ENCODE data around the gene MOSMO. TPM values are rescaled to one million over a fixed set of nuclear protein-coding genes. Genes with fewer than 3 reads are reported as not detected.
"Not testable (repeated sequence)": the region's sequence is repeated elsewhere in the genome, so short reads cannot be mapped to it uniquely, and the experiment has no call there.

The MOSMO gene
- total and polyA plus RNA-seq, 5 donors: 10.4 to 14.8 (median 12.0) TPM

DNA sequence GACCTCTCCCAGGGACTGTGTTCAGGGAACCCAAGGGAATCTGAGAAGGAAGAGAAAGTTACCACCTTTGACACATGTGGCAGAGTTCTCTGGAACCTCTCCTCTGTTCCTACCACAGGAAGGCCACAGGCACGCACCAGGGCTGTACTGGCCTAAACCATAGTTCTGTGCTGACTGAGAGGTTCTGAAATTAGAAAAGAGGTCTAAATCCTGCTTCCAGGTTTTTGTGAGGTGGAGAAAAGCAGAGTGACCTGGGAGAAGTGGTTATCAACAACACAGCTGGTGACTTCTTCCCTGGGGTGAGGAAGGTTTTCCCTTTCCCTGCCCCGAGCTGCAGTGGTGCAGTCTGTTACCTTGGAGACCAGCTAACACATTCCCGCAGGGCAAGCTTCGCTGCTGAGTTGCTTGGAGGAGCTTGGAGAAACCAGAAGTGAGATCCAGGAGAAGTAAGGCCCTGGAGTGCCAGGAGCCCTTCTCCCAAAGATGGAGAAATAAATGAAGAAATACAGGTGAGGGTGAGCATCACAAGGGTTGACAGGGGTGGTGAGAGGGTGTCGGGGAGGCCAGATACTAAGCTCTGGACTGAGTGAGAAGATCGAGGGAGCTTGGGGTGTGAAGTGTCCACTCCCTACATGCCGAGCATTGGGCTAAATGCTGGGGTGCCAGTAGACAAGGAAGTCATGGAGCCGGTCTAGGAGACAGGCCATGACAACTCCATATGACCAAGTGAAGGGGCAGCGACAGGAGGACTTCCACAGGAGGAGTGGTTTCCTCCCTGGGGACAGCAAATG lies 84.4 kb downstream of the MOSMO start, which contains the start of gene VWA3A:
Gene VWA3A (plus strand): TSS at position 399 of the 791 bp plus-strand sequence. CDS start 97 bp downstream, at position 496.
- ATAC-seq: peak; percentile 55 to 78
- intact Hi-C loops (cut with DNase I): no loop called here
- no peaks in the 10 kb centered on the region for H3K27me3 ChIP-seq (ENCODE audit: control insufficient read depth, insufficient read depth)
- 34% methylated on average over 9 of the region's 9 CpGs for WGBS
- peak in 1 of 3 donors; percentile 52 for DNase-seq
- H3K27ac ChIP-seq (ENCODE audit: low read length): no peak within 1 kb of the TSS
- H3K9me3 ChIP-seq (ENCODE audit: control insufficient read depth, low read length): no peaks in the 10 kb centered on the region
- no peak within 1 kb of the TSS for H3K4me3 ChIP-seq (ENCODE audit: low read length)
- no peaks in the 10 kb centered on the region for H3K4me1 ChIP-seq (ENCODE audit: control insufficient read depth, insufficient read depth, low read length)

DNA sequence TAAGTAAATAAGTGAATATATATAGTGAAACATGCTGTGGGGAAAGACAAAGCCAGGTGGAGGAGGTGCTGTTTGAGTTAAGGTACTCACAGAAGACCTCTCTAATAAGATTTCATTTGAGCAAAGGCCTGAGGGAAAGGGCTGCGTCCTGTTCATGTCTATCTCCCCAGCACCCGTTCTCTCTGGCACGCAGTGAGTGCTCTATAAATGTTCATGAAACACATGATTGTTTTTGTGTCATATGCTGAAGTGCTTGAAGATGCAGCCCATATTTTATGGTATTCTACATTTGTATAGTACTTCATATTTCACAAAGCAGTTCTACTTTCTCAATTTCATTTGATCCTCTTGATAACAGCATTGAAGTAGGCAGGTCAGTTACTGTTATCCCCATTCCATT lies 85.4 kb downstream of the MOSMO start:
- 68% methylated on average over 3 of the region's 3 CpGs for WGBS
- intact Hi-C loops (cut with DNase I): no loop called here
- H3K27me3 ChIP-seq (ENCODE audit: control insufficient read depth, insufficient read depth): no peaks in the 10 kb centered on the region
- no peaks in the 10 kb centered on the region for H3K9me3 ChIP-seq (ENCODE audit: control insufficient read depth, low read length)
- ATAC-seq (no peak), DNase-seq (no peak)
- no peaks in the 10 kb centered on the region for H3K4me1 ChIP-seq (ENCODE audit: control insufficient read depth, insufficient read depth, low read length)
- H3K4me3 ChIP-seq (ENCODE audit: low read length): no peak overlapping the region
- H3K27ac ChIP-seq (ENCODE audit: low read length): no peak overlapping the region

DNA sequence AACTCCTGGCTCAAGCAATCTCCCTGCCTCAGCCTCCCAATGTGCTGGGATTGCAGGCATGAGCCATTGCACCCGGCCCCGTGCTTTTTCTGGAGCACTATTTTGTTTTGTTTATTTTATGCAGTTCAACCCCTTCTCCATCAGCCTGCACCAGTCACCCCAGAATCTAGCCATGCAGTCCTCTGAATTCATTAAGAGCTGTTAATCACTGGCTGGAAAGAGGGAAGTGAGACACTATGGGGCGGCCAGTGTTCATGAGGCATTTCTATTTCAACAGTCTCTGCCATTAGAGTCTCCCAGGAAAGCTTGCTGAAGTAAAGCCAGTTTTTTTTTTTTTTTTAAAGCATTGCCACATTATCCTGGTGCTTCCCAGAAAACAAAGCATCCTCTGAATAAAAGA lies 86.1 kb downstream of the MOSMO start:
- intact Hi-C loops (cut with DNase I): no loop called here
- ATAC-seq: no peak
- WGBS: 75% methylated on average over 3 of the region's 3 CpGs
- Histone ChIP-seq H3K4me1 (ENCODE audit: control insufficient read depth, insufficient read depth, low read length) (no peaks in the 10 kb centered on the region), H3K27me3 (ENCODE audit: control insufficient read depth, insufficient read depth) (no peaks in the 10 kb centered on the region), H3K9me3 (ENCODE audit: control insufficient read depth, low read length) (no peaks in the 10 kb centered on the region), H3K4me3 (ENCODE audit: low read length) (no peak overlapping the region), H3K27ac (ENCODE audit: low read length) (no peak overlapping the region)
- DNase-seq: no peak

DNA sequence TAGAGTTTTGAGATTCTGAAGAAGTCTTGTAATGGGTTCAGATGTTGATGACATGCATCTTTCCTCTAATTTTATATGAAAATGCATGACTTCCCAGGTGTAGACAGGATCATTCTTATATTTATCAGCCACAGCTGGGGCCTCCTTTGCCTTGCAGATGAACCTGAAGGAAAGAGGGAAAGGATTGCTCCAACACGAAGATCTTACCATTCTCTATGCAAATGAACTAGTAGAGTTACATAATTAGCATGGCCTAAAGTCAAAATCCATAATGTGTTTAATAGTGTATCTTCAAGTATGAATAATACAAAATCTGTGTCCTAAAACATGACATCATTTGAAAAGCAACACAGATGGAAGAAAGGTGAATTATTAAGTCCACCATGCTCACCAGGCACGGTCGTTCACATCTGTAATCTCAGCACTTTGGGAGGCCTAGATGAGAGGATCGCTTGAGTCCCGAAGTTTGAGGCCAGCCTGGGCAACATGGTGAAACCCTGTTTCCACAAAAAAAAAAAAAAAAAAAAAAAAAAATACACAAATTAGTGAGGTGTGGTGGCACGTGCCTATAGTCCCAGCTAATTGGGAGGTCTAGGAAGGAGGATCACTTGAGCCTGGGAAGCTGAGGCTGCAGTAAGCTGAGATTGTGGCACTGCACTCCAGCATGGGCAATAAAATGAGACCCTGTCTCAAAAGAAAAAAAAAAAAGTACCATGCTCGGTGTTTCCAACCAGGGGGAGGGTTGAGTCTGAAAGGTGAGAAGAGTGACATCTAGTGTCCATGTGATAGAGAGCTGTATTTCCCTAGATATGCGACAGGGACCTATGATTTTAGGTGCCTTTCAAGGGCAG lies 90.7 kb downstream of the MOSMO start:
- intact Hi-C loops (cut with DNase I): loop anchor here in 1 of 4 donors (5.0 kb wide), 1 partner anchor 96 kb away; the partner anchor contains the start of gene PDZD9
- no peak overlapping the region for H3K27ac ChIP-seq (ENCODE audit: low read length)
- ATAC-seq (peak; percentile 55 to 56), DNase-seq (no peak)
- no peaks in the 10 kb centered on the region for H3K9me3 ChIP-seq (ENCODE audit: control insufficient read depth, low read length)
- H3K27me3 ChIP-seq (ENCODE audit: control insufficient read depth, insufficient read depth): no peaks in the 10 kb centered on the region
- WGBS: 55% methylated on average over 8 of the region's 8 CpGs
- H3K4me3 ChIP-seq (ENCODE audit: low read length): no peak overlapping the region
- no peaks in the 10 kb centered on the region for H3K4me1 ChIP-seq (ENCODE audit: control insufficient read depth, insufficient read depth, low read length)

DNA sequence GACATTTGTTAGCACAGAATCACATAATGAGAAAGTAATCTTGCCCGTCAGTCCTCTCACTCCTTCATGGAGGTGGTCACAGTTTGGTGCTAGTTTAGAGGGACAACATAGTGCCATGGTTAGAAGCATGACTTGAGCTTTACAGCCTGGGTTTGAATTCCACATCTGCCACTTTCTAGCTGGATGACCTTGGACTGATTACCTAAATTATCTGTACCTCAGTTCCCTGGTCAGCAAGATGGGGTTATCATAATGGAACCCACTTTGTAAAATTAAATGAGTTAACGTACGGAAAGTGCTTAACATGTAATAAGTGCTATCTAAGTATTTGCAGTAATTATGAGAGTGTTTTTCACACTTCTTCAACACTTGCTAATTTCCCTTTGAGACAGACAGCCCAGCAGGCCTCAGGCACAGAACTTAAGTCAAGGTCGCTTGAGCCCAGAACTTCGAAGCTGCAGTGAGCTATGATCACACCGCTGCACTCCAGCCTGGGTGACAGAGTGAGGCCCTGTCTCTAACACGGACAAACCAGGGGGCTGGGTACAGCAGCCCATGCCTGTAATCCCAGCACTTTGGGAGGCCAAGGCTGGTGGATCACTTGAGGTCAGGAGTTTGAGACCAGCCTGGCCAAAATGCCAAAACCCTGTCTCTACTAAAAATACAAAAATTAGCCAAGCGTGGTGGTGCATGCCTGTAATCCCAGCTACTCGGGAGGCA lies 91.5 kb downstream of the MOSMO start:
- no peak for ATAC-seq
- Histone ChIP-seq H3K4me1 (ENCODE audit: control insufficient read depth, insufficient read depth, low read length) (no peaks in the 10 kb centered on the region), H3K27me3 (ENCODE audit: control insufficient read depth, insufficient read depth) (no peaks in the 10 kb centered on the region), H3K4me3 (ENCODE audit: low read length) (no peak overlapping the region), H3K27ac (ENCODE audit: low read length) (no peak overlapping the region), H3K9me3 (ENCODE audit: control insufficient read depth, low read length) (no peaks in the 10 kb centered on the region)
- 77% methylated on average over 9 of the region's 9 CpGs for WGBS
- intact Hi-C loops (cut with DNase I): loop anchor here in 1 of 4 donors (5.0 kb wide), 1 partner anchor 97 kb away; the partner anchor contains the start of gene PDZD9
- no peak for DNase-seq

DNA sequence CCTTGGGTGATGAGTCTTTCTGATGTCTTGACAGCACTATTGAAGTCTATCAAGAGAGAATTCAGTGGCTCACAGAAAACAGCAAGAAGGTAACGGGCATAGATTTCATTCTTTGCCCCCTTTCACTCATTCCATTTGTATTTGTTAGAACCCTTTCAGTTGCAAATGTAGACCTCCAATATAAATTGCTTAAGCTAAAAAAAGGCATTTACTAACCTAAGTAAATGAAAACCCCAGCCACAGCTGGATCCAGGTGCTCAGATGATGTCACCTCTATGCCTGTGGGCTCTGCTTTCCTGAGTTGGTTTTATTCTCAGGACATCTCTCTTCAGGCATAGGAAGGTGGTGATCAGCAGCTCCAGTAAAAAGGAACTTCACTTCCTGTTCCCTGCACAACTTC lies 95.5 kb downstream of the MOSMO start:
- H3K27ac ChIP-seq (ENCODE audit: low read length): no peak overlapping the region
- H3K9me3 ChIP-seq (ENCODE audit: control insufficient read depth, low read length): no peaks in the 10 kb centered on the region
- ATAC-seq: no peak
- H3K27me3 ChIP-seq (ENCODE audit: control insufficient read depth, insufficient read depth): no peaks in the 10 kb centered on the region
- H3K4me1 ChIP-seq (ENCODE audit: control insufficient read depth, insufficient read depth, low read length): no peaks in the 10 kb centered on the region
- 86% methylated on average over 1 of the region's 1 CpG for WGBS
- no peak for DNase-seq
- H3K4me3 ChIP-seq (ENCODE audit: low read length): no peak overlapping the region
- intact Hi-C loops (cut with DNase I): loop anchor here in 1 of 4 donors (10.0 kb wide), 1 partner anchor 61 kb away; the partner anchor contains the start of gene SDR42E2

DNA sequence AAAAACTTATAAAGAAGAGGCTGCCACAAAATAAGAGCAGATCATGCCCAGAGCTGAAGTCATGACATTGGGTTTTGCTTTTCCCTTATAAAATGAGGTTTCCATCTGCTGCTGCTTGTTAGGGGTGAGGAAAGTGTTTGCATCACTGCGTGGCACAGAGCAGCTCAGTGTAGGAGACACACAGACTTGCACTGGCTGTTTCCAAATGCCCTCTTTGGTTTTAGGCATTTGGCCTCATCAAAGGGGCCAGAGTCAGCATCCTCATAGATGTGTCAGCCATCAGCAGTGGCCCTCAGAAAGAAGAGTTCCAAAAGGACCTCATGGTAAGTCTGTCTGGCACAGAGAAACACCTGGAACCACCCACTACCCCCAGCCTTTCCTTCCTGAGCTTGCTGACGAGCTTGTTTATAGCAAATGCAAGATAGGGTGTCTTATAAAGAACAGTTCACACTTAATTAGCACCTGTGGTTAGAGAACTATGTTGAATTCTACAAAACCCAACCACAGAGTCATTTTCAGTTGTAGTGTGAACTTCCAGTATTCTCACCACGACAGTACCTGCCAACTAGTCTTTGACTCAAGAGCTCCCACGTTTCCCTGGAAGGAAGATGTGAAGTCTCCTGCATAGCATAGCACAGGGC lies 101.5 kb downstream of the MOSMO start:
- intact Hi-C loops (cut with DNase I): loop anchor here in 1 of 4 donors (10.0 kb wide), 1 partner anchor 55 kb away; the partner anchor contains the start of gene SDR42E2
- no peak for ATAC-seq
- WGBS: 40% methylated on average over 4 of the region's 4 CpGs

DNA sequence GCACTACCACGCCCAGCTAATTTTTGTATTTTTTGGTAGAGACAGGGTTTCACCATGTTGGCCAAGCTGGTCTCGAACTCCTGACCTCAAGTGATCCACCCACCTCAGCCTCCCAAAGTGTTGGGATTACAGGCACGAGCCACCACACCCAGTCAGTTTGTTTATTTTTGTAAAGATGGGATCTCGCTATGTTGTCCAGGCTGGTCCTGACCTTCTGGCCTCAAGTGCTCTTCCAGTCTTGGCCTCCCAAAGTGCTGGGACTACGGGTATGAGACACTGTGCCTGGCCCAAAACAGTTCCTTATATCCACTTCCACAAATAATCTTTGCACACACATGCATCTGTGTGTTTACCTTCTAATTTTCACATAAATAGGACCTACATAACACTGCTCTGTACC lies 103.7 kb downstream of the MOSMO start:
- H3K4me1 ChIP-seq (ENCODE audit: control insufficient read depth, insufficient read depth, low read length): not testable (repeated sequence)
- 80% methylated on average over 5 of the region's 5 CpGs for WGBS

More for the DNA sequence above, 101.5 kb downstream of the MOSMO start:
- no peak for DNase-seq
- no peaks in the 10 kb centered on the region for H3K9me3 ChIP-seq (ENCODE audit: control insufficient read depth, low read length)
- H3K4me3 ChIP-seq (ENCODE audit: low read length): no peak overlapping the region
- H3K4me1 ChIP-seq (ENCODE audit: control insufficient read depth, insufficient read depth, low read length): no peaks in the 10 kb centered on the region
- H3K27me3 ChIP-seq (ENCODE audit: control insufficient read depth, insufficient read depth): no peaks in the 10 kb centered on the region
- no peak overlapping the region for H3K27ac ChIP-seq (ENCODE audit: low read length)

DNA sequence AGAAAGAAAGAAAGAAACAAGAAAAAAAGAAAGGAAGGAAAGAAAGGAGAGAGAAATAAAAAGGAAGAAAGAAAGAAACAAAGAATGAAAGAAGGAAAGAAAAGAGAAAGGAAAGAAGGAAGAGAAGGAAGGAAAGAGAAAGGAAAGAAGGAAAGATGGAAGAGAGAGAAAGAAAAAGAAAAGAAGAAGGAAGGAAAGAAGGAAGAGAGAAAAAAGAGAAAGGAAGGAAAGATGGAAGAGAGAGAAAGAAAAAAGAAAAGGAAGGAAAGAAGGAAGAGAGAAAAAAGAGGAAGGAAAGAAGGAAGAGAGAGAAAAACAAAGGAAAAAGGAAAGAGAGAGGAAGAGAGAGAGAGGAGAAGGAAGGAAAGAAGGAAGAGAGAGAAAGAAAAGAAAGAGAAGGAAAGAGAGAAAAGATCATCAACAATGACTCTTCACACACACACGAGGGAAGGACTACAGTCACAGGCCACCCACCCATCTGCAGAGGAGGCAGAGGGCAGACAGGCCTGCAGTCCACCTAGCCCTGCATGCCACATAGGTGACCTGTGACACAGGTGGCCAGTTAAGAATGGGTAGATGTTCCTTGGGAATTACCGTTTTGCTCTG lies 108.3 kb downstream of the MOSMO start:
- WGBS: 69% methylated on average over 2 of the region's 2 CpGs
- H3K4me1 ChIP-seq (ENCODE audit: control insufficient read depth, insufficient read depth, low read length): no peaks in the 10 kb centered on the region
- DNase-seq (no peak), ATAC-seq (no peak)
- no peaks in the 10 kb centered on the region for H3K9me3 ChIP-seq (ENCODE audit: control insufficient read depth, low read length)
- H3K4me3 ChIP-seq (ENCODE audit: low read length): no peak overlapping the region
- intact Hi-C loops (cut with DNase I): no loop called here
- H3K27ac ChIP-seq (ENCODE audit: low read length): no peak overlapping the region
- H3K27me3 ChIP-seq (ENCODE audit: control insufficient read depth, insufficient read depth): no peaks in the 10 kb centered on the region

More for the DNA sequence above, 103.7 kb downstream of the MOSMO start:
- H3K27me3 ChIP-seq (ENCODE audit: control insufficient read depth, insufficient read depth); ATAC-seq; H3K9me3 ChIP-seq (ENCODE audit: control insufficient read depth, low read length); DNase-seq; H3K4me3 ChIP-seq (ENCODE audit: low read length); intact Hi-C loops (cut with DNase I); H3K27ac ChIP-seq (ENCODE audit: low read length): not testable (repeated sequence)

DNA sequence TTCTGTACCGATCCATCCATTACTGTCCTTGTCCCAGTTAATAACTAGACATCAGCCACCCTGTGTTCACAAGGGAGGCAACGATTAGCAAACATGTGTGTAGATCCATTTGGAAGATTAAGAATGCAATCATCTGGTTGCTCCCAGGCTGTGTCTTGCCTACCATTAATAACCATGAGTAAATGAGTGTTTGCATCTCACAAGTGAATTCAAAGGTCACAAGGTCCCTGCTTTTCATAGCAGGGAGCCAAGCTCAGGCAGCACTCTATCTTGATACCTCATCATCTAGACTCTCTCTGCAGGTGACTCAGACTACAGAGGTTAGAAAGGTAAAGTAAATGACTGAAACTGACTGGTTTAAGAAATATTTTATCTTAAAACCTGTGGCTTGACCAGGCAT lies 109.7 kb downstream of the MOSMO start:
- Histone ChIP-seq H3K27ac (ENCODE audit: low read length) (no peak overlapping the region), H3K27me3 (ENCODE audit: control insufficient read depth, insufficient read depth) (no peaks in the 10 kb centered on the region), H3K9me3 (ENCODE audit: control insufficient read depth, low read length) (no peaks in the 10 kb centered on the region), H3K4me3 (ENCODE audit: low read length) (no peak overlapping the region), H3K4me1 (ENCODE audit: control insufficient read depth, insufficient read depth, low read length) (no peaks in the 10 kb centered on the region)
- DNase-seq (no peak), ATAC-seq (no peak)
- WGBS: 88% methylated on average over 2 of the region's 2 CpGs
- intact Hi-C loops (cut with DNase I): no loop called here
